Endometrium (tissue), 2 donors: ENCODE measurements around the gene INPP5J.
A peak's percentile ranks its signal among the peaks of the same experiment; 100 is the strongest.
"Not testable (repeated sequence)": the region's sequence is repeated elsewhere in the genome, so short reads cannot be mapped to it uniquely, and the experiment has no call there.

Source experiments
- FAIRE-seq: peaks from 2 replicates; lab custom pipeline; 2012; peaks lifted over from hg19 to GRCh38; lab: Jason Lieb, UNC
- donor health status: control.
- donor health status: control.

INPP5J gene

GRCh38 chr22:31151872-31152271, 29.1 kb downstream of the INPP5J start:
- no peak for FAIRE-seq

DNA sequence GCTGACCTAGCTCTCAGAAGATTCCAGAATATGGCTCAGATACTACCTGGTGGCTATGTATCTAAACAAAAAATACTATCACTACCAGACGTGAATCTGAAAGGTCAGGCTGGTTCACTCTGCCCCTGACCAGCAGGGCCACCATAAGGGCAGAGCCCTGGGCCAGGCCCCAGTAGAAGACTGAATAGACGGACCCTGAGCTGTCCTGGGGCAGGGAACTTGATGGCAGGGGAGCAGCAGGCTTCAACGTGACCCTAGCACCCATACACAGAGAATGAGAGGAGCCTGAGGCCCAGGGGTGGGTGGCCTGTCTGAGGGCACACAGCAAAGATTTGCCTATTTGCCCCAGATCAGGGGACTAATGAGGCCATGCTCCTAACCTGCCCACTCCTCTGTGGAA, 30.6 kb downstream of the INPP5J start:
- no peak for FAIRE-seq

DNA sequence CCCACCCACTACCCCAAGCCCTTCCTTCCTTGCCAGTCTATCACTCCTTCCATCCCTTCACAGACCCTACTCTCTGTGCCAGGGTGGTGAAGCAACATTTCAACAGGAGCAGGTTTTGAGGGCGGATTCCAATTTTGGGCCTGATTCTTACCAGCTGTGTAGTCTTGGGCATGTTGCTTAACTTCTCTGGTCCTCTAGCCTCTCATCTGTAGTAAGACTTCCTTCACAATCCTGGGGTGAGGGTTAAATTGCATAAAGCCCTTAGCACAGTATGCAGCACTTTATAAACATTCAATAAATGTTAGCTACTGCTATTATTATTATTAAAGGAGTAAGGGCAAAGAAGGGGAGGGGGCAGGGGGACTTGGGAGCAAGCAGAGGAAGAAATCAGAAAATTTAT, 32.2 kb downstream of the INPP5J start:
- no peak for FAIRE-seq

DNA sequence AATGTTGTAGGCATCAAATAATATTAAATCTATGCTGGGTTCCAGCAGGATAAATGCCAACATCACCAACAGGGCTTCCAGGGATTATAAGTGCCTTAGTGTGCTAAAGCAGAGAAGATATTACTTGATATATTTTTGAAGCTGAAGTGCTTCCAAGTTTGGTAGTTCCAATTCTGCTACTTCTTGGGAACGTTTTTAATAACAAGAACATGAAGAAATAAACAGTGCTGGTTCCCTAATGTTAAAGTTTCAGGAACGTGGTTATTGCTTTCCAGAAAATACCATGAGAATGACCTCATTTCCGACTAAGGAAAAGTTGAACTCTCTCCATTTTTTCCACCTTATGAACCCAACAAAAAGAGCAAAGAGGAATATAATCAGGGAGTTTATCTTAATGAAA, 32.7 kb downstream of the INPP5J start:
- peak; percentile 55 for FAIRE-seq

DNA sequence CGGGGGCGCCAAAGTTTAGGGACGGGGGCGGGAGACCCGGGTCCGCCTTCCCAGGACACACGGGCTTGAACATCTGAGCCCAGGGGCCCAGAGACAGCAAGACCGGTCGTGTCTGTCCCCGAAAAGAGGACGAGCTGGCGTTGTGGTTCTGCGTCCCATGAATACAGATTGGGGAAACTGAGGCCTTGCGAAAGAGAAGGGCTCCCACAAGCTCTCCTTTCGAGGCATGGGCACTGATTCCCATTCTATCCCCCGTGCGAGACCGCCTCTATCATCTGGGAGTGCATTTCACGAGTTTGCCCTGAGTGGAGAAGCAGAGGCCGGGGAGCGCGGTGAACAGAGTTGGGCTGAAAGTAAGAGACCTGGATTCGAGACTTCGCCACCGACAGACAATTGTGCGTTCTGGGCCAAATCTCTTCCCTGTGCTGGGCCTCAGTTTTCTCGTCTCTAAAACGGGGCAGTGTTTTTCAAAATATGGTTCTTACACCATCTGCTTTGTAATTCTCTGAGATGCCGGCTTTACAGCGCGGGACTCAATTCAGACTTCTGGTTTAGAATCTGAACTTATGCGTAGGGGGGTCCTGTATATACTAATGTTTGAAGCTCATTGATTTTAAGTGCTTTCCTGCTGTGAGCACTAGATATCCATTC, 37.7 kb downstream of the INPP5J start:
- FAIRE-seq = no peak

DNA sequence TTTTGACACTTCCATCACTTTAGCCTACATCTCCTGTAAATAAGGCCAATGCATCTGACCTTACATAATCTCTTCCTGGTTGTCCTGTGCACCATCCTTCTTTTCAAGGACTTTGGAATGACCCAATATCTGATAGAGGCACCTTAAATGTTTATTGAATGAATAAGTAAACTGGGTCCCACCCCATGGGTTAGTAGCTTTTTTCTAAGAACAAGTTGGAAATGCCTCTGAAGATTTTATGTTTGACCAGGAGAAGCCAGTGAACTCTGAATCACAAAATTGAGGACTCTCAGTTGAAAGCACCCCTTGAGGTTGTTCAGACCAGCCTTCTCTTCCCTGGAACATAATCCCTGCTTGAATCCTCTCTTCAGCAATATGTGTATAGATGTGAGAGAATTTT, 38.6 kb downstream of the INPP5J start:
- FAIRE-seq = no peak

GRCh38 chr22:31162015-31162765, 39.4 kb downstream of the INPP5J start:
- no peak for FAIRE-seq

DNA sequence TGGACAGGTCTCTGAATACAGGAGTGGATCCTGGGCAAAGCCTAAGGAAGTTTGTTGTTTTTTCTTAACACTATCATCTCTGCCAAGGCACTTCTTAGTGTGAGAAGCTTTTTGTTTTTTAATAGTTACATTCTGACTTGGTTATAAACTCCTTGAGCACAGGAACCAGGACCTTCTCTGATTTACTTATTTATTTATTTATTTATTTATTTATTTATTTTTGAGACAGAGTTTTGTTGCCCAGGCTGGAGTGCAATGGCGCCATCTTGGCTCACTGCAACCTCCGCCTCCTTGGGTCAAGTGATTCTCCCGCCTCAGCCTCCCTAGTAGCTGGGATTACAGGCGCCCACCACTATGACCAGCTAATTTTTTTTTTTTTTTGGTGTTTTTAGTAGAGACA, 48.2 kb downstream of the INPP5J start:
- FAIRE-seq = no peak

DNA sequence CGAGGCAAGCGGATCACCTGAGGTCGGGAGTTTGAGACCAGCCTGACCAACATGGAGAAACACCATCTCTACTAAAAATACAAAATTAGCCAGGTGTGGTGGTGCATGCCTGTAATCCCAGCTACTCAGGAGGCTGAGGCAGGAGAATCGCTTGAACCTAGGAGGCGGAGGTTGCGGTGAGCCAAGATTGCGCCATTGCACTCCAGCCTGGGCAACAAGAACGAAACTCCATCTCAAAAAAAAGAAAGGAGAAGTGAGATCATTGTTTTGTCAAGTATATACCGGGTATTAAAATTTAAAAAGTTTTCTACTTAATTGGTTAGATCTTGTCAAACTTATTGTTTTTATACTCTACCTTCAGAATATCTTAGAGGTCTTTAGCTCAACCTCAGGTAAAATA, 49.0 kb downstream of the INPP5J start:
- FAIRE-seq = not testable (repeated sequence)

GRCh38 chr22:31173386-31174145, 50.8 kb downstream of the INPP5J start:
- FAIRE-seq = no peak

DNA sequence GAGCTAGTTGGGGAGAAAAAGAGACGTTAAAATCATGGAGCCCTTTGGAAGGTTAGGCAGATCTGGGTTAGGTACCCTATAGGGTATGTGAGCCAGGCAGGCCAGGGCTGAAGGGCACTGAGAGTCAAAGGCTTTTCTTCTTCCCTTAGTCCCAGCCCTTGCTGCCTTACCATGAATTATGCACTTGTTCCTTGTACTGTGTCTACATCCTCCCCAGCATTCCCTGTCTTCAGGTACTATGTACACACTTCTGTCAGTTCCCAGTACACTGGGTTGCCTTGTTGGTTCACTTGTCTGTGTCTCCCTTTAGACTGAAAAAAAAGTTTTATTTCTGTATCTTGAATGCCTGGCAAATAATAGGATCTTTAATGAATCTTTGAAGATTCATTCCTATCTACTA, 54.2 kb downstream of the INPP5J start:
- FAIRE-seq = no peak

- FAIRE-seq = no peak
These were observed 54.8 kb downstream of the INPP5J start for GRCh38 chr22:31177420-31178162.

DNA sequence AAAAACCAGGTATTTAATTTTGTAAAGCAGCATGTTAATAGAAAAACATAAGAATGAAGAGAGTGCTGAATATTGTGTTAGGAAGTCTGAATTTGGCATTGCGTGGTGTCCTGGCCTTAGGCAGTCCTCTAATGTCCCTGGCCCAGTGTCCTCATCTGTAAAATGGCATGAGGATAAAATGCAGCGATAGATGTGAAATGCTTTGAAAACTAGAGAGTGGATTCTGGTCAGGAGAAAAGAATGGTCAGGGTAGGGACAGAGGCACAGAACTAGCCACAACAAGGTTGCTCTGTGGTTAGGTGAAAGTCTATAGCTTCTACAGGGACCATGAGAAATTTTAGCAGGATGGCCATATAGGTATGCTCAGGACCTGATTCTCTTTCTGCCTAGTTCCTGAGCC, 56.1 kb downstream of the INPP5J start:
- FAIRE-seq = no peak

GRCh38 chr22:31179345-31179744, 56.6 kb downstream of the INPP5J start:
- no peak for FAIRE-seq

DNA sequence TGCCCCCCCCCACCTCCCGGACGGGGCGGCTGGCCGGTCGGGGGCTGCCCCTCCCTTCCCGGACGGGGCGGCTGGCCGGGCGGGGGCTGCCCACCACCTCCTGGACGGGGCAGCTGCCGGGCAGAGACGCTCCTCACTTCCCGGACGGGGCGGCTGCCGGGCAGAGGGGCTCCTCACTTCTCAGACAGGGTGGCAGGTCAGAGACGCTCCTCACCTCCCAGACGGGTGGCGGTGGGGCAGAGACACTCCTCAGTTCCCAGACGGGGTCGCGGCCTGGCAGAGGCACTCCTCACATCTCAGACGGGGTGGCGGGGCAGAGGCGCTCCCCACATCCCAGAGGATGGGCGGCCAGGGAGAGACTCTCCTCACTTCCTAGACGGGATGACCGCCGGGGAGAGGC, 61.2 kb downstream of the INPP5J start:
- FAIRE-seq = no peak
